B cell (primary cell): ENCODE measurements around the gene CNNM3.

Source experiments
- CTCF ChIP-seq: fragments of 200-600 bp; IDR thresholded peaks from one replicate; pipeline ENCODE4 v1.8.0; 2022; ENCODE audit warnings: antibody characterized with exemption, mild to moderate bottlenecking
- EZH2 ChIP-seq: IDR thresholded peaks from 2 replicates; pipeline ENCODE4 v1.6.1; 2012; ENCODE audit warnings: borderline replicate concordance, low read depth, mild to moderate bottlenecking, moderate library complexity, low read length; ENCODE audit not compliant: insufficient read depth, poor library complexity, severe bottlenecking

GRCh38 chr2:96869281-96869821 lies 53.3 kb downstream of the CNNM3 start:
- TF ChIP-seq CTCF = peak; percentile 25
- peak; percentile 84 for TF ChIP-seq EZH2
